Tibial nerve (tissue), 4 donors: ENCODE results near the gene ARHGEF19. TPM values are rescaled to one million over a fixed set of nuclear protein-coding genes. Genes with fewer than 3 reads are reported as not detected.
"Not testable (repeated sequence)": the region's sequence is repeated elsewhere in the genome, so short reads cannot be mapped to it uniquely, and the experiment has no call there.

Experiments used
- DNase-seq, 2 donors: peaks; one replicate each; pipeline ENCODE4 v3.0.0-alpha.2; 2019; ENCODE audit warnings: low spot score in 2 of 2
- H3K27ac ChIP-seq, 4 donors: fragments of 200-600 bp; sonication (generic) in 3 of 4; one replicate each; pipeline ENCODE4 v1.5.1; 2017 to 2019; ENCODE audit warnings: mild to moderate bottlenecking in 1 of 4
- H3K27me3 ChIP-seq, 2 donors: fragments of 200-600 bp; sonication (generic) in 1 of 2; one replicate each; pipeline versions ENCODE4 v1.5.1 to v1.6.0; 2017 to 2019
- H3K36me3 ChIP-seq, 3 donors: fragments of 200-600 bp; sonication (generic); one replicate each; pipeline ENCODE4 v1.5.1; 2018 to 2019
- H3K4me1 ChIP-seq, 4 donors: fragments of 200-600 bp; sonication (generic) in 3 of 4; one replicate each; pipeline ENCODE4 v1.5.1; 2017 to 2019
- H3K4me3 ChIP-seq, 4 donors: fragments of 200-600 bp; sonication (generic) in 3 of 4; one replicate each; pipeline ENCODE4 v1.5.1; 2017 to 2019; ENCODE audit warnings: mild to moderate bottlenecking in 1 of 4, moderate library complexity in 1 of 4
- H3K9me3 ChIP-seq, 4 donors: fragments of 200-600 bp; sonication (generic) in 3 of 4; one replicate each; pipeline ENCODE4 v1.5.1; 2017 to 2019
- EP300 ChIP-seq, 2 donors: sonication (generic); formaldehyde crosslinking; IDR thresholded peaks; one replicate each; pipeline ENCODE4 v1.6.1; 2017; ENCODE audit warnings: antibody characterized with exemption in 2 of 2, mild to moderate bottlenecking in 1 of 2
- POLR2A ChIP-seq, 2 donors: fragments of 450-650 bp; IDR thresholded peaks; one replicate each; pipeline ENCODE4 v1.6.1; 2017; ENCODE audit warnings: antibody characterized with exemption in 2 of 2, mild to moderate bottlenecking in 2 of 2, moderate library complexity in 2 of 2
- WGBS, 2 donors: methylation state at CpG; one replicate each; pipeline ENCODE4 v1.1.5; 2018; 5-methylcytosine and 5-hydroxymethylcytosine counted together
- total RNA-seq, 4 donors: library from RNA; depleted of rRNA; stranded (reverse); fragments of >200 nt; gene quantifications; one replicate each; pipeline ENCODE4 v1.1.0, GENCODE V29; 2016
- TF ChIP-seq, protein P1 (sequence below), 5 experiments: fragments of 200-600 bp in 3 of 5; fragments of 450-650 bp in 2 of 5; sonication (generic) in 3 of 5; IDR thresholded peaks; one replicate each; pipeline ENCODE4 v1.5.1; 2016 to 2019; ENCODE audit warnings: antibody characterized with exemption in 5 of 5, mild to moderate bottlenecking in 3 of 5, moderate library complexity in 2 of 5

The ARHGEF19 gene
- total RNA-seq, 4 donors from 2014 or later: 7.8 to 19.3 (median 11.1) TPM

DNA sequence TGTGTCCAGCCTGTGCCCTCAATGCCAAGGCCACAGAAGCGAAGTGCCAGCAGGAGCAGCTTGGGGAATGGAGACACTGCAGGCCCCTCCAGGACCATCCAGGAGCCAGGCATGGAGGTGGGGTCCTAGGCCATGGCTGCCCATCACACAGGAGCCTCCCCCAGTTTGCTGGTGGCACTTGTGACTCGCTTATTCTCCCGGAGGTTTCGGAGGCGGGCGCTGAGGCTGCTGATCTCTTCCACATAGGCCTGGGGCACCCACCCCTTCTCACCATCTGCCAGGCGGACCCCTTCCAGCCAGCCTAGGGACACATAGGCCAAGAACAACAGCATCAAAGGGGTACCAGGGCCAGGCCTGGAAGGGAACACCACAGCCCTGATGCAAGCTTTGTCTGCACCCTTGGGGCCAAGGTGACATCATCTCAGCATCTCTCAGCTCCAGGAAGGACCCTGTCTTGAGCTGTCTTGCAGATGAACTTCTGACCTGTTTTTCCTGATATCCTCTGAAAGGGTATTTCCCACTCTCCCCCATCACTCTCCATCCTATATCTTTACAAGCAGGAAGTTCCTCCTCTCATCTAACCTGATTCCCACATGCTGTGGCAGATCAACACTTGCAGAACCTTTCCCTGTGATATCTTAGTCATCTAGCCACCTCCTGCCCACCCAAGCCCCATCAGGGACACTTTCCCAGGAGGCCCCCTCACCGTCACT lies 13.9 kb downstream of the ARHGEF19 start:
- no peaks in the 10 kb centered on the region for H3K9me3 ChIP-seq
- DNase-seq: no peak
- no peak overlapping the region for H3K4me3 ChIP-seq
- H3K27me3 ChIP-seq: no peaks in the 10 kb centered on the region
- WGBS, 2 donors: 93 to 95% methylated on average over 8 of the region's 8 CpGs
- TF ChIP-seq EP300 (IDR thresholded peaks at IDR 0.05): no peak
- TF ChIP-seq POLR2A (IDR thresholded peaks at IDR 0.05): no peak
- TF ChIP-seq, protein P1, sequence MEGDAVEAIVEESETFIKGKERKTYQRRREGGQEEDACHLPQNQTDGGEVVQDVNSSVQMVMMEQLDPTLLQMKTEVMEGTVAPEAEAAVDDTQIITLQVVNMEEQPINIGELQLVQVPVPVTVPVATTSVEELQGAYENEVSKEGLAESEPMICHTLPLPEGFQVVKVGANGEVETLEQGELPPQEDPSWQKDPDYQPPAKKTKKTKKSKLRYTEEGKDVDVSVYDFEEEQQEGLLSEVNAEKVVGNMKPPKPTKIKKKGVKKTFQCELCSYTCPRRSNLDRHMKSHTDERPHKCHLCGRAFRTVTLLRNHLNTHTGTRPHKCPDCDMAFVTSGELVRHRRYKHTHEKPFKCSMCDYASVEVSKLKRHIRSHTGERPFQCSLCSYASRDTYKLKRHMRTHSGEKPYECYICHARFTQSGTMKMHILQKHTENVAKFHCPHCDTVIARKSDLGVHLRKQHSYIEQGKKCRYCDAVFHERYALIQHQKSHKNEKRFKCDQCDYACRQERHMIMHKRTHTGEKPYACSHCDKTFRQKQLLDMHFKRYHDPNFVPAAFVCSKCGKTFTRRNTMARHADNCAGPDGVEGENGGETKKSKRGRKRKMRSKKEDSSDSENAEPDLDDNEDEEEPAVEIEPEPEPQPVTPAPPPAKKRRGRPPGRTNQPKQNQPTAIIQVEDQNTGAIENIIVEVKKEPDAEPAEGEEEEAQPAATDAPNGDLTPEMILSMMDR (IDR thresholded peaks at IDR 0.05): no peak
- H3K4me1 ChIP-seq: peaks cover 0 to 9% (median 0%) of the 10 kb centered on the region in 4 donors
- H3K27ac ChIP-seq: no peak overlapping the region
- H3K36me3 ChIP-seq: peaks cover 0 to 31% (median 0%) of the 10 kb centered on the region in 3 donors

DNA sequence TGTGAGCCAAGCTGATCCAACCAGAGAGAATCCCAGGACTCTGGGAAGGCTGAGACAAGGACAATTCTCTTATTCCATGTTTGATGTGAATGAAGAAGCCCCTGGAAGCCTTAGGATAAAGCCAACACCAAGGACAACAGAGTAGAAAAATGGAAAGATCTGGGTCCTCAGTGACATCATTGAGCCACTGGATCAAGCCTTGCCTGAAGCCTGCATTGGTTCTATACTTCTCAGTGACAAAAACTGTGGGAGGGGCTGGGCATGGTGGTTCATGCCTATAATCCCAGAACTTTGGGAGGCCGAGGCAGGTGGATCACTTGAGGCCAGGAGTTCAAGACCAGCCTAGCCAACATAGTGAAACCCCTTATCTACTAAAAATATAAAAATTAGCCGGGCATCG lies 15.6 kb downstream of the ARHGEF19 start:
- TF ChIP-seq, protein P1 (IDR thresholded peaks at IDR 0.05): no peak
- TF ChIP-seq POLR2A (IDR thresholded peaks at IDR 0.05) (no peak), EP300 (IDR thresholded peaks at IDR 0.05) (no peak)
- Histone ChIP-seq H3K4me1 (no peaks in the 10 kb centered on the region), H3K36me3 (peaks cover 0 to 21% (median 0%) of the 10 kb centered on the region in 3 donors), H3K27ac (no peak overlapping the region), H3K9me3 (no peaks in the 10 kb centered on the region), H3K27me3 (no peaks in the 10 kb centered on the region), H3K4me3 (no peak overlapping the region)
- DNase-seq: no peak
- 91 to 94% methylated on average over 2 of the region's 3 CpGs for WGBS, 2 donors

DNA sequence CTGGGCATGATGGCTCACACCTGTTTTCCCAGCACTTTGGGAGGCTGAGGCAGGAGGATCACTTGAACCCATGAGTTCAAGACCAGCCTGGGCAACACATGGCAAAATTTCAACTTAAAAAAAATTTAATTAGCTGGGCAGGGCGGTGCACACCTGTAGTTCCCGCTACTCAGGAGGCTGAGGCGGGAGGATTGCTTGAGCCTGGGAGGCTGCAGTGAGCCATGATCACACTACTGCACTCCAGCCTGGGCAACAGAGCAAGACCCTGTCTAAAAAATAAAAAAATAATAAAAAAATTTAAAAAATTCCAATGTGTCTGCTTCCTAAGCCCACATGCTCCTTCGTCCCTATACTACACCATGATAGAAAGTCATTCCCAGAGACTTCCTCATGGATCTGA lies 16.3 kb downstream of the ARHGEF19 start:
- H3K27me3 ChIP-seq, H3K4me1 ChIP-seq, H3K27ac ChIP-seq, H3K4me3 ChIP-seq, H3K9me3 ChIP-seq, DNase-seq: not testable (repeated sequence)
- 91 to 94% methylated on average over 4 of the region's 4 CpGs for WGBS, 2 donors
- H3K36me3 ChIP-seq: peaks cover 0 to 14% (median 0%) of the 10 kb centered on the region in 3 donors

DNA sequence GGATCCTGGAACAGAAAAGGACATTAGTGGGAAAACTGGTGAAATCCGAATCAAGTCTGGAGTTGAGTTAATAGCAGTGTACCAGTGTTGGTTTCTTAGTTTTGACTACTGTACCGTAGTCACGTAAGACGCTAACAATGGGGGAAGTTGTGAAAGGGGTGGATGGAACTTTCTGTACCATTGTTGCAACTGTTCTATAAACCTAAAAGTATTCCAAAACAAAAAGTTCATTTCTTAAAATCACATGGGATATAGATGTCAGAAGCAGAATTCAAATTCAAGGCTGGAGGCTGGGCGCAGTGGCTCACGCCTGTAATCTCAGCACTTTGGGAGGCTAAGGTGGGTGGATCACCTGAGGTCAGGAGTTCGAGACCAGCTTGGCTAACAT lies 16.9 kb downstream of the ARHGEF19 start:
- Histone ChIP-seq H3K27ac (no peak overlapping the region), H3K36me3 (peaks cover 0 to 12% (median 0%) of the 10 kb centered on the region in 3 donors), H3K27me3 (no peaks in the 10 kb centered on the region), H3K9me3 (no peaks in the 10 kb centered on the region), H3K4me1 (peaks cover 0 to 9% (median 0%) of the 10 kb centered on the region in 4 donors), H3K4me3 (no peak overlapping the region)
- DNase-seq: no peak
- 80 to 88% methylated on average over 7 of the region's 7 CpGs for WGBS, 2 donors
- TF ChIP-seq EP300 (IDR thresholded peaks at IDR 0.05): peak in 1 of 2 donors; percentile 52
- TF ChIP-seq, protein P1 (IDR thresholded peaks at IDR 0.05): no peak

DNA sequence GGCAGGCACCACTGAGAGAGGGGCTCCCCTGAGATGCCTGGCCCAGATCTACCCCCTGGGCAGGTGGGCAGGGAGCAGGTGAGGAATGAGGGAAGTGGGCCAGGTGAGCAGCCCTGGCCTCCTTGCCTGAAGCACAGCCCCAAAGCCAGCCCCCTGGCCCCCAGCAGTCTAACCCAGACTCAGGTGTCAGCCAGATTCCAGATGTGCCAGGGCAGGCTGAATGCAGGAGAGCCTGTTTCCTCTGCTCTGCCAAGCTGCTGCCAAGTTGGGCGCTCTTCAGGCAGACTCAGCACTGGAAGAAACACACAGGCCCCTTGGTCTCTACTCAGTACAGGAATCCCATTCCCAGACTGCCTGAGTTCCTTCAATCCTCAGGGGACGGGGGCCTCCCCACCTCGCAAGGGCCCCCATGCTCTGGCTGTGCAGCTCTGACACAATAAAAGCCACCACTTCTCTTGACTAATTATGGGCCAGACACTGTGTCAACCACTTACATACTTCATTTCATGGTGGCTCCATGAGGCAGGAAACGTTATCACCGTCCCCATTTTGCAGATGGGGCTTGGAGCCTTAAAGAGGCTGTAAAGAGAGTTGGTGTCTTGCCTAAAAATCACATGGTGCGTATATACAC lies 20.4 kb downstream of the ARHGEF19 start:
- H3K9me3 ChIP-seq: no peaks in the 10 kb centered on the region
- no peak overlapping the region for H3K27ac ChIP-seq
- H3K4me1 ChIP-seq: peaks cover 0 to 39% (median 5%) of the 10 kb centered on the region in 4 donors
- H3K4me3 ChIP-seq: no peak overlapping the region
- TF ChIP-seq EP300 (IDR thresholded peaks at IDR 0.05) (no peak), POLR2A (IDR thresholded peaks at IDR 0.05) (no peak)
- TF ChIP-seq, protein P1 (IDR thresholded peaks at IDR 0.05): no peak
- no peaks in the 10 kb centered on the region for H3K36me3 ChIP-seq
- H3K27me3 ChIP-seq: no peaks in the 10 kb centered on the region
- no peak for DNase-seq
- 83 to 93% methylated on average over 5 to 6 of the region's 6 CpGs for WGBS, 2 donors
